22Rv1 (cell line): Measurements from ENCODE around the gene LAMA2.

Experiments used
- CTCF ChIP-seq: fragments of 450-650 bp; IDR thresholded peaks from 2 replicates; pipeline ENCODE4 v1.5.1; 2017; ENCODE audit warnings: mild to moderate bottlenecking
- ZFX ChIP-seq: fragments of 450-650 bp; IDR thresholded peaks from 2 replicates; pipeline ENCODE4 v1.6.1; 2017; ENCODE audit warnings: antibody characterized with exemption, borderline replicate concordance

GRCh38 chr6:129194306-129194941, 311.5 kb downstream of the LAMA2 start:
- TF ChIP-seq CTCF (no peak), ZFX (no peak)
